ENCODE data around the gene ZNRF3. TPM values are rescaled to one million over a fixed set of nuclear protein-coding genes. Genes with fewer than 3 reads are reported as not detected.

The ZNRF3 gene
- total RNA-seq, 1 donor from 2014 or later, result 23.1 TPM

GRCh38 chr22:29098296-29098695 is 214.9 kb downstream of the ZNRF3 start:
- Mint-ChIP-seq H3K4me3 (no peak overlapping the region), H3K9me3 (no peaks in the 10 kb centered on the region), H3K27ac (no peak overlapping the region), H3K27me3 (no peaks in the 10 kb centered on the region), H3K4me1 (ENCODE audit: unreplicated experiment) (peaks cover 45% of the 10 kb centered on the region), H3K36me3 (peaks cover 15% of the 10 kb centered on the region)
- no peak for TF ChIP-seq CTCF (conservative IDR thresholded peaks at IDR 0.05)
- DNase-seq (ENCODE audit: extremely low spot score, unreplicated experiment), result no peak

- peaks cover 33% of the 10 kb centered on the region for H3K4me1 Mint-ChIP-seq (ENCODE audit: unreplicated experiment)
- H3K9me3 Mint-ChIP-seq, result no peaks in the 10 kb centered on the region
- DNase-seq (ENCODE audit: extremely low spot score, unreplicated experiment), result no peak
- H3K27ac Mint-ChIP-seq, result no peak overlapping the region
- peaks cover 11% of the 10 kb centered on the region for H3K36me3 Mint-ChIP-seq
- no peak overlapping the region for H3K4me3 Mint-ChIP-seq
- H3K27me3 Mint-ChIP-seq, result no peaks in the 10 kb centered on the region
- TF ChIP-seq CTCF (conservative IDR thresholded peaks at IDR 0.05), result no peak
Observed at GRCh38 chr22:29102300-29102699, 218.9 kb downstream of the ZNRF3 start.

GRCh38 chr22:29103121-29103520 is 219.7 kb downstream of the ZNRF3 start:
- Mint-ChIP-seq H3K27me3 (no peaks in the 10 kb centered on the region), H3K4me1 (ENCODE audit: unreplicated experiment) (peaks cover 29% of the 10 kb centered on the region), H3K9me3 (no peaks in the 10 kb centered on the region), H3K27ac (peak overlapping the region; percentile 39), H3K4me3 (no peak overlapping the region), H3K36me3 (peaks cover 11% of the 10 kb centered on the region)
- DNase-seq (ENCODE audit: extremely low spot score, unreplicated experiment), result no peak
- no peak for TF ChIP-seq CTCF (conservative IDR thresholded peaks at IDR 0.05)

- no peak for DNase-seq (ENCODE audit: extremely low spot score, unreplicated experiment)
- no peak for TF ChIP-seq CTCF (conservative IDR thresholded peaks at IDR 0.05)
- no peak overlapping the region for H3K4me3 Mint-ChIP-seq
- no peaks in the 10 kb centered on the region for H3K27me3 Mint-ChIP-seq
- H3K9me3 Mint-ChIP-seq, result no peaks in the 10 kb centered on the region
- peaks cover 39% of the 10 kb centered on the region for H3K4me1 Mint-ChIP-seq (ENCODE audit: unreplicated experiment)
- H3K27ac Mint-ChIP-seq, result no peak overlapping the region
- peaks cover 15% of the 10 kb centered on the region for H3K36me3 Mint-ChIP-seq
Observed at GRCh38 chr22:29105468-29105867, 222.1 kb downstream of the ZNRF3 start.

GRCh38 chr22:29106839-29107238 is 223.5 kb downstream of the ZNRF3 start:
- no peak for DNase-seq (ENCODE audit: extremely low spot score, unreplicated experiment)
- peaks cover 39% of the 10 kb centered on the region for H3K4me1 Mint-ChIP-seq (ENCODE audit: unreplicated experiment)
- no peak for TF ChIP-seq CTCF (conservative IDR thresholded peaks at IDR 0.05)
- no peaks in the 10 kb centered on the region for H3K27me3 Mint-ChIP-seq
- H3K4me3 Mint-ChIP-seq, result no peak overlapping the region
- no peaks in the 10 kb centered on the region for H3K9me3 Mint-ChIP-seq
- no peak overlapping the region for H3K27ac Mint-ChIP-seq
- peaks cover 19% of the 10 kb centered on the region for H3K36me3 Mint-ChIP-seq

Other genes with a start within 250 kb of the ZNRF3 start
- 19.2 and 59.2 TPM in 2 replicates for gene TTC28, start 203.7 kb upstream of the ZNRF3 start, total RNA-seq (ENCODE audit: low replicate concordance)
- gene CHEK2, start 141.8 kb upstream of the ZNRF3 start, total RNA-seq (ENCODE audit: low replicate concordance), result 18.8 and 34.1 TPM in 2 replicates
- 11.4 and 13.5 TPM in 2 replicates for gene HSCB, start 141.5 kb upstream of the ZNRF3 start, total RNA-seq (ENCODE audit: low replicate concordance)
- 29.0 and 40.8 TPM in 2 replicates for gene CCDC117, start 110.9 kb upstream of the ZNRF3 start, total RNA-seq (ENCODE audit: low replicate concordance)
- gene XBP1, start 83.0 kb upstream of the ZNRF3 start, total RNA-seq (ENCODE audit: low replicate concordance), result 127 and 170 TPM in 2 replicates
- 0.63 TPM in 1 of 2 replicates, not detected in the other for gene C22orf31, start 178.3 kb downstream of the ZNRF3 start, total RNA-seq (ENCODE audit: low replicate concordance)
- 26.2 and 29.1 TPM in 2 replicates for gene KREMEN1, start 189.5 kb downstream of the ZNRF3 start, total RNA-seq (ENCODE audit: low replicate concordance)